ENCODE results near the gene ECI1. TPM values are rescaled to one million over a fixed set of nuclear protein-coding genes. Genes with fewer than 3 reads are reported as not detected.
A peak's percentile ranks its signal among the peaks of the same experiment; 100 is the strongest.
"Not testable (repeated sequence)": the region's sequence is repeated elsewhere in the genome, so short reads cannot be mapped to it uniquely, and the experiment has no call there.

Gene ECI1
- total RNA-seq, 1 donor, result 42.3 TPM

DNA sequence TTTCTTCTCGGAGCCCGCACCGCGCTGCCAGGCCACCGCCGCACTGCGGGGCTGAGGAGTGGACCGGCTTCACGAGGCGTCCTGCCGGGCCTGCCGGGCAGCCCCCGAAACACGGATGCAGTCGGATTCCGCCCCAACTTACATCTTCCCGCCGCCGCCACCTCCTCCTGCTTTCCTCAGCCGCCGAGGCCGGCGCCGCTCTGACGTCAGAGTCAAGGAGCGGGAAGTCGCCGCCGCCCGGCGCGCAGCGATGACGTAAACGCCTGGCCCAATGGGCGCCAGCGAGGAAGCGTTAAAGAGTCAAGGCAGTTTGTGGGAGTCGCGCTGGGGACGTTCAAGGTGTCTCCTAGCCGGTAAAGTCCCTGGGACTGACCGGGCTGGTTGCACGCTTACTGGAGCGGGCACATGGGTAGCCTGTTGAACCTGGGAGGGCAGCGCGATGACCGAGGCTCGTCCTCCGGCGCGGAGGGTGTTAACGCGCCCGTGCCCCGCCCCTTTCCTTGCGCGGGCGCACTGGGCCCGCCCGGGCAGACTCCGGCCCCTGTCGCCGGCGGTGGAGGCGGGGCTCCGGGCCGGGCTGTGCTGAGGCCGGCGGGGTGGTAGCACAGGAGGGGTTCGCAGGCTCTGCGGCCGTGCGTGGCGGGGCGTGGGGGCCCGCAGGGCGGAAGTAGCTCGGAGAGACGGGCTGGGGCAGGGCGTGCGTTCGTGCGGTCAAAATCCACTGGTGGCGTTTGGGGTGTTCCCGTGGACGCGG lies 16.7 kb upstream of the ECI1 start, which contains the start of gene RNPS1:
TSS of gene RNPS1 (minus strand) at position 214 of the 754 bp plus-strand sequence. CDS start 3,483 bp downstream, outside the sequence.
- H2AFZ ChIP-seq (ENCODE audit: low read length), result peak within 1 kb of the TSS; percentile 100
- TF ChIP-seq, protein P1, sequence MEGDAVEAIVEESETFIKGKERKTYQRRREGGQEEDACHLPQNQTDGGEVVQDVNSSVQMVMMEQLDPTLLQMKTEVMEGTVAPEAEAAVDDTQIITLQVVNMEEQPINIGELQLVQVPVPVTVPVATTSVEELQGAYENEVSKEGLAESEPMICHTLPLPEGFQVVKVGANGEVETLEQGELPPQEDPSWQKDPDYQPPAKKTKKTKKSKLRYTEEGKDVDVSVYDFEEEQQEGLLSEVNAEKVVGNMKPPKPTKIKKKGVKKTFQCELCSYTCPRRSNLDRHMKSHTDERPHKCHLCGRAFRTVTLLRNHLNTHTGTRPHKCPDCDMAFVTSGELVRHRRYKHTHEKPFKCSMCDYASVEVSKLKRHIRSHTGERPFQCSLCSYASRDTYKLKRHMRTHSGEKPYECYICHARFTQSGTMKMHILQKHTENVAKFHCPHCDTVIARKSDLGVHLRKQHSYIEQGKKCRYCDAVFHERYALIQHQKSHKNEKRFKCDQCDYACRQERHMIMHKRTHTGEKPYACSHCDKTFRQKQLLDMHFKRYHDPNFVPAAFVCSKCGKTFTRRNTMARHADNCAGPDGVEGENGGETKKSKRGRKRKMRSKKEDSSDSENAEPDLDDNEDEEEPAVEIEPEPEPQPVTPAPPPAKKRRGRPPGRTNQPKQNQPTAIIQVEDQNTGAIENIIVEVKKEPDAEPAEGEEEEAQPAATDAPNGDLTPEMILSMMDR (IDR thresholded peaks at IDR 0.05; ENCODE audit: extremely low read depth, low read depth, low read length), result no peak
- peaks cover 45% of the 10 kb centered on the region for H4K20me1 ChIP-seq (ENCODE audit: insufficient read depth, low read length)

DNA sequence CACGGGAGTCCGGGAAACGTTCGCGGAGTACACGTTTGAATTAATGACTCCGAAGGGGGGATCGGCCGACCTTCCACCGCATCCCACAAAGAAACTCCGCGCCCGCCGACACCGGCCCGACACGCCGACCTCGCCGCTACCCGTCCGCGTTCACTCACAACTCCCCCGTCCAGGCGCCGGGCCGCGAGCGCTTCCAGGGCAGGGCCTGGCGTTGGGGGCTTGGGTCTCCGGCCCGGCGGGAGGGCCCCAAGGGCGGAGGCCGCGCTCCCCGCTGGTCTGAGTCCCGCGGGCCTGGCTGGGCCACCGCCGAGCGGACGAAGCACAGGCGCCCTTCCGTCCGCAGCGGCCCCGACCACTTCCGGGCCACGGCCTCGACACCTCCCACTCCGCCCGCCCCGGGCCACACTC lies 16.1 kb upstream of the ECI1 start:
- H3K79me2 ChIP-seq (ENCODE audit: insufficient read depth, low read length), result peaks cover 79% of the 10 kb centered on the region
- not testable (repeated sequence) for H3K9me3 ChIP-seq (ENCODE audit: low read depth, low read length); H3K27me3 ChIP-seq (ENCODE audit: insufficient read depth, low read length); DNase-seq (ENCODE audit: insufficient read length, low spot score, missing footprints)
- H4K20me1 ChIP-seq (ENCODE audit: insufficient read depth, low read length), result peaks cover 49% of the 10 kb centered on the region
- peak overlapping the region; percentile 96 for H3K4me3 ChIP-seq (ENCODE audit: insufficient read depth, low read length)
- peak overlapping the region; percentile 96 for H3K27ac ChIP-seq (ENCODE audit: low read depth, low read length)
- peaks cover 22% of the 10 kb centered on the region for H3K4me1 ChIP-seq (ENCODE audit: insufficient read depth, low read length)
- H3K36me3 ChIP-seq (ENCODE audit: insufficient read depth, low read length), result peaks cover 25% of the 10 kb centered on the region
- peak overlapping the region; percentile 100 for H2AFZ ChIP-seq (ENCODE audit: low read length)
- H3K4me2 ChIP-seq (ENCODE audit: insufficient read depth, low read length), result peak overlapping the region; percentile 95

More for the DNA sequence above, 16.7 kb upstream of the ECI1 start, which contains the start of gene RNPS1:
- Histone ChIP-seq H3K4me3 (ENCODE audit: insufficient read depth, low read length) (peak within 1 kb of the TSS; percentile 96), H3K36me3 (ENCODE audit: insufficient read depth, low read length) (peaks cover 19% of the 10 kb centered on the region), H3K4me2 (ENCODE audit: insufficient read depth, low read length) (peak within 1 kb of the TSS; percentile 95), H3K79me2 (ENCODE audit: insufficient read depth, low read length) (peaks cover 73% of the 10 kb centered on the region), H3K27ac (ENCODE audit: low read depth, low read length) (peak within 1 kb of the TSS; percentile 96), H3K27me3 (ENCODE audit: insufficient read depth, low read length) (no peaks in the 10 kb centered on the region), H3K9me3 (ENCODE audit: low read depth, low read length) (no peaks in the 10 kb centered on the region), H3K4me1 (ENCODE audit: insufficient read depth, low read length) (peaks cover 22% of the 10 kb centered on the region)
- DNase-seq (ENCODE audit: insufficient read length, low spot score, missing footprints), result peak; percentile 100

DNA sequence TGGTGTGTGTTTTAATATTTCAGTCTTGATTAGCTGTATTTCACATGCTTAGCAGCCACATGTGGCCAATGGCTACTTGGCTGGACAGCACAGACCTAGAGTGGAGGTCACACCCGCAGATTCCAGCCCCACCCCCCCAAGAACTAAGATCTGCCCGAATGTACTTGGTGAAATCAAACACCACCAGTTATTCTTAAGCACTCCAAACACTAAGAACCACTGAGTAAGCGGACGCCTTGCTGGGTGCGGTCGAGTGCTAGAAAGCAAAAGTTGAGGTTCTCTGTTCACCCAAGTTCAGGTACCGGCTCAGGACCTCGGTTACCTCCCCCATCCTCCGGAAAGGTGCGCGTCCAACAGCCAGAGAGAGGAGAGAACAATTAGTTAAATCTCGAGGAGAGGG lies 15.5 kb upstream of the ECI1 start:
- peaks cover 22% of the 10 kb centered on the region for H3K4me1 ChIP-seq (ENCODE audit: insufficient read depth, low read length)
- peaks cover 85% of the 10 kb centered on the region for H3K79me2 ChIP-seq (ENCODE audit: insufficient read depth, low read length)
- H3K27me3 ChIP-seq (ENCODE audit: insufficient read depth, low read length); H2AFZ ChIP-seq (ENCODE audit: low read length); H3K9me3 ChIP-seq (ENCODE audit: low read depth, low read length): not testable (repeated sequence)
- peak overlapping the region; percentile 95 for H3K4me2 ChIP-seq (ENCODE audit: insufficient read depth, low read length)
- peaks cover 56% of the 10 kb centered on the region for H4K20me1 ChIP-seq (ENCODE audit: insufficient read depth, low read length)
- peak; percentile 73 for DNase-seq (ENCODE audit: insufficient read length, low spot score, missing footprints)
- H3K4me3 ChIP-seq (ENCODE audit: insufficient read depth, low read length), result peak overlapping the region; percentile 96
- H3K27ac ChIP-seq (ENCODE audit: low read depth, low read length), result peak overlapping the region; percentile 96
- peaks cover 31% of the 10 kb centered on the region for H3K36me3 ChIP-seq (ENCODE audit: insufficient read depth, low read length)

DNA sequence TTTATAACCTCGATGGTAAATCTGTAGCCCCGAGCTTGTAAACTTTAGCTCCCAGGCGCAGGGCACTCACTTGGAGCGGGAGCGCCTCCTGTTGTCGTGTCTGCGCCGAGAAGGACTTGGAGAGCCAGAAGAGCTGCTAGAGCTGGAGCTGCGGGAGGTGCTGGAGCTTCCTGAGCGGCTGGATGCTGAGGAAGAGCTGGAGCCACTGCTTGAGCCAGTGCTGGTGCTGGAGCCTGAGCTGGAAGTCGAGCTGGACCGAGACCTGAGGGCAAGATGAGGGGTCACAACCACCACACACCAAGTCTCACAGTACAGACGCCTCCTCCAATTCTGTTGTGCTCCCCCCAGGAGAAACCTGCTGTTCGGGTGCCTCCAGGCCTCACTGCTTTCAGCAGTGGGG lies 11.6 kb upstream of the ECI1 start:
- H4K20me1 ChIP-seq (ENCODE audit: insufficient read depth, low read length), result peaks cover 55% of the 10 kb centered on the region
- not testable (repeated sequence) for H3K27me3 ChIP-seq (ENCODE audit: insufficient read depth, low read length); H3K27ac ChIP-seq (ENCODE audit: low read depth, low read length); H3K4me3 ChIP-seq (ENCODE audit: insufficient read depth, low read length); H3K4me2 ChIP-seq (ENCODE audit: insufficient read depth, low read length); H3K9me3 ChIP-seq (ENCODE audit: low read depth, low read length); H2AFZ ChIP-seq (ENCODE audit: low read length)
- peaks cover 12% of the 10 kb centered on the region for H3K4me1 ChIP-seq (ENCODE audit: insufficient read depth, low read length)
- DNase-seq (ENCODE audit: insufficient read length, low spot score, missing footprints), result peak; percentile 54
- H3K79me2 ChIP-seq (ENCODE audit: insufficient read depth, low read length), result peaks cover 88% of the 10 kb centered on the region
- peaks cover 65% of the 10 kb centered on the region for H3K36me3 ChIP-seq (ENCODE audit: insufficient read depth, low read length)

DNA sequence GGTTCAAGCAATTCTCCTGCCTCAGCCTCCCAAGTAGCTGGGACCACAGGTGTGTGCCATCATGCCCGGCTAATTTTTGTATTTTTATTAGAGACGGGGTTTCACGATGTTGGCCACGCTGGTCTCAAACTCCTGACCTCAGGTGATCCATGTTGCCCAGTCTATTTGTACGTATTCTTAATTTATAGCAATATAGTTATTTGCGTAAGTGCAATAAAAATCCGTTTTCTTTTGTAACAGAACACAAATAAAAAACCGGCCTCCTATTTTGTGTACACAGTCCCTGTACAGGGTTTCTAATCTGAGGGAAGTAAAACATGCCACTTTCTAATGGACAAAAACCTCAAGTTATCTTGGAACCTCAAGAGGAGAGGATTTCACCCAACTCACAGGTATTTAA lies 8.9 kb upstream of the ECI1 start:
- Histone ChIP-seq H3K9me3 (ENCODE audit: low read depth, low read length) (no peaks in the 10 kb centered on the region), H3K36me3 (ENCODE audit: insufficient read depth, low read length) (peaks cover 87% of the 10 kb centered on the region), H3K27me3 (ENCODE audit: insufficient read depth, low read length) (no peaks in the 10 kb centered on the region), H3K79me2 (ENCODE audit: insufficient read depth, low read length) (peaks cover 84% of the 10 kb centered on the region), H3K4me3 (ENCODE audit: insufficient read depth, low read length) (no peak overlapping the region), H4K20me1 (ENCODE audit: insufficient read depth, low read length) (peaks cover 51% of the 10 kb centered on the region), H3K27ac (ENCODE audit: low read depth, low read length) (no peak overlapping the region), H2AFZ (ENCODE audit: low read length) (no peak overlapping the region), H3K4me2 (ENCODE audit: insufficient read depth, low read length) (no peak overlapping the region), H3K4me1 (ENCODE audit: insufficient read depth, low read length) (no peaks in the 10 kb centered on the region)
- TF ChIP-seq, protein P1 (IDR thresholded peaks at IDR 0.05; ENCODE audit: extremely low read depth, low read depth, low read length), result no peak
- no peak for DNase-seq (ENCODE audit: insufficient read length, low spot score, missing footprints)

DNA sequence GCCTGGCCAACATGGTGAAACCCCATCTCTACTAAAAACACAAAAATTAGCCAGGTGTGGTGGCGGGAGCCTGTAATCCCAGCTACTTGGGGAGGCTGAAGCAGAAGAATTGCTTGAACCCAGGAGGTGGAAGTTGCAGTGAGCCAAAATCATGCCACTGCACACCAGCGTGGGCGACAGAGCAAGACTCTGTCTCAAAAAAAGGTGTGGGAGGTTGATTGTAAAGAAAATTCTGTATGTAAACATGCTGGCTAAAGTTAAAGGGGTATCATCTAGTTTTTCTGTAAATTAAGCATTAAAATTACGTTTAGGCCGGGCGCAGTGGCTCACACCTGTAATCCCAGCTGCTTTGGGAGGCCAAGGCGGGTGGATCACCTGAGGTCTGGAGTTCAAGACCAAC lies 7.1 kb upstream of the ECI1 start:
- peaks cover 36% of the 10 kb centered on the region for H4K20me1 ChIP-seq (ENCODE audit: insufficient read depth, low read length)
- H2AFZ ChIP-seq (ENCODE audit: low read length); H3K4me3 ChIP-seq (ENCODE audit: insufficient read depth, low read length); DNase-seq (ENCODE audit: insufficient read length, low spot score, missing footprints); H3K4me1 ChIP-seq (ENCODE audit: insufficient read depth, low read length); H3K9me3 ChIP-seq (ENCODE audit: low read depth, low read length); H3K27ac ChIP-seq (ENCODE audit: low read depth, low read length); H3K4me2 ChIP-seq (ENCODE audit: insufficient read depth, low read length); H3K27me3 ChIP-seq (ENCODE audit: insufficient read depth, low read length): not testable (repeated sequence)
- H3K79me2 ChIP-seq (ENCODE audit: insufficient read depth, low read length), result peaks cover 69% of the 10 kb centered on the region
- peaks cover 92% of the 10 kb centered on the region for H3K36me3 ChIP-seq (ENCODE audit: insufficient read depth, low read length)
